WTC11 (cell line): ENCODE measurements around the gene HBZ. TPM values are rescaled to one million over a fixed set of nuclear protein-coding genes. Genes with fewer than 3 reads are reported as not detected.

Experiments
- ATAC-seq: fragments of 200-7000 bp; cut with Tn5 transposase; 2 replicates; pipeline ENCODE4 v1.10.0; 2021; ENCODE audit warnings: mild to moderate bottlenecking, moderate library complexity
- CTCF ChIA-PET: fragments of 300-600 bp; sonication (Branson Sonifier 250); formaldehyde crosslinking; loops from one replicate; lab custom pipeline; 2021; ENCODE audit warnings: antibody characterized with exemption; lab: Charles Lee
- POLR2A ChIA-PET: fragments of 350-600 bp; sonication (Branson Sonifier 250); formaldehyde crosslinking; loops from one replicate; lab custom pipeline; 2021; ENCODE audit warnings: antibody characterized with exemption; lab: Charles Lee
- DNase-seq: peaks from one replicate; pipeline ENCODE4 v3.0.0; 2021; ENCODE audit warnings: low spot score
- H3K27ac Mint-ChIP-seq: 2 replicates; pipeline ENCODE4 v1.8.0; 2021; ENCODE audit warnings: mixed read lengths
- H3K27me3 Mint-ChIP-seq: 2 replicates; pipeline ENCODE4 v1.8.0; 2021; ENCODE audit warnings: low read depth, mild to moderate bottlenecking, moderate library complexity, mixed read lengths
- H3K36me3 Mint-ChIP-seq: 2 replicates; pipeline ENCODE4 v1.8.0; 2021; ENCODE audit warnings: mixed read lengths
- H3K4me1 Mint-ChIP-seq: 2 replicates; pipeline ENCODE4 v1.8.0; 2022; ENCODE audit warnings: mixed read lengths
- H3K4me3 Mint-ChIP-seq: 2 replicates; pipeline ENCODE4 v1.8.0; 2021; ENCODE audit warnings: mild to moderate bottlenecking, moderate library complexity, mixed read lengths
- H3K9me3 Mint-ChIP-seq: 2 replicates; pipeline ENCODE4 v1.8.0; 2021; ENCODE audit warnings: mixed read lengths
- EMX1 ChIP-seq: fragments of 250-450 bp; sonication (Bioruptor Pico); IDR thresholded peaks from 2 replicates; pipeline ENCODE4 v1.8.0; 2021; ENCODE audit warnings: mild to moderate bottlenecking
- FOXJ3 ChIP-seq: sonication (generic); formaldehyde crosslinking; IDR thresholded peaks from 2 replicates; pipeline ENCODE4 v1.9.0; 2021; ENCODE audit warnings: missing genetic modification reagents, mild to moderate bottlenecking, borderline replicate concordance
- GRHL2 ChIP-seq: fragments of 250-450 bp; sonication (Bioruptor Pico); IDR thresholded peaks from 2 replicates; pipeline ENCODE4 v1.8.0; 2022; ENCODE audit warnings: mild to moderate bottlenecking, moderate library complexity; ENCODE audit not compliant: insufficient replicate concordance, severe bottlenecking
- GTF2I ChIP-seq: fragments of 250-450 bp; sonication (Bioruptor Pico); conservative IDR thresholded peaks from 2 replicates; pipeline ENCODE4 v1.4.0; 2021; ENCODE audit warnings: mild to moderate bottlenecking
- JAZF1 ChIP-seq: fragments of 250-450 bp; sonication (Bioruptor Pico); IDR thresholded peaks from 2 replicates; pipeline ENCODE4 v1.9.0; 2021; ENCODE audit warnings: moderate library complexity, mild to moderate bottlenecking, inconsistent platforms
- JUN ChIP-seq: sonication (generic); formaldehyde crosslinking; IDR thresholded peaks from 2 replicates; pipeline ENCODE4 v1.8.0; 2023; ENCODE audit warnings: mild to moderate bottlenecking, missing genetic modification reagents
- OVOL2 ChIP-seq: fragments of 250-450 bp; sonication (Bioruptor Pico); IDR thresholded peaks from 2 replicates; pipeline ENCODE4 v1.9.0; 2021; ENCODE audit warnings: mild to moderate bottlenecking, borderline replicate concordance
- PRRX2 ChIP-seq: fragments of 250-450 bp; sonication (Bioruptor Pico); IDR thresholded peaks from 2 replicates; pipeline ENCODE4 v1.8.0; 2021; ENCODE audit warnings: mild to moderate bottlenecking
- RELA ChIP-seq: sonication (generic); formaldehyde crosslinking; IDR thresholded peaks from 2 replicates; pipeline ENCODE4 v1.8.1; 2022; ENCODE audit warnings: missing genetic modification reagents, mild to moderate bottlenecking, borderline replicate concordance
- SP1 ChIP-seq: sonication (generic); formaldehyde crosslinking; conservative IDR thresholded peaks from 2 replicates; pipeline ENCODE4 v1.8.1; 2022; ENCODE audit warnings: missing genetic modification reagents
- TCF7 ChIP-seq: sonication (generic); formaldehyde crosslinking; IDR thresholded peaks from 2 replicates; pipeline ENCODE4 v1.8.0; 2022; ENCODE audit warnings: mild to moderate bottlenecking, low read depth, missing genetic modification reagents, moderate library complexity
- TP53 ChIP-seq: sonication (generic); formaldehyde crosslinking; IDR thresholded peaks from 2 replicates; pipeline ENCODE4 v1.8.1; 2023; ENCODE audit warnings: mild to moderate bottlenecking, missing genetic modification reagents
- USF2 ChIP-seq: sonication (generic); formaldehyde crosslinking; IDR thresholded peaks from 2 replicates; pipeline ENCODE4 v1.8.1; 2023; ENCODE audit warnings: mild to moderate bottlenecking, missing genetic modification reagents, moderate library complexity
- ZNF138 ChIP-seq: sonication (generic); formaldehyde crosslinking; conservative IDR thresholded peaks from 2 replicates; pipeline ENCODE4 v1.8.1; 2022; ENCODE audit warnings: mild to moderate bottlenecking, moderate library complexity, missing genetic modification reagents
- ZNF263 ChIP-seq: sonication (generic); formaldehyde crosslinking; IDR thresholded peaks from 2 replicates; pipeline ENCODE4 v1.8.1; 2022; ENCODE audit warnings: low read depth, mild to moderate bottlenecking, moderate library complexity, missing genetic modification reagents
- ZNF396 ChIP-seq: fragments of 250-450 bp; sonication (Bioruptor Pico); IDR thresholded peaks from 2 replicates; pipeline ENCODE4 v1.8.0; 2021; ENCODE audit warnings: mild to moderate bottlenecking, moderate library complexity, borderline replicate concordance
- ZNF416 ChIP-seq: fragments of 250-450 bp; sonication (Bioruptor Pico); IDR thresholded peaks from 2 replicates; pipeline ENCODE4 v1.9.0; 2021; ENCODE audit warnings: mild to moderate bottlenecking, inconsistent platforms
- total RNA-seq: library from RNA; stranded (reverse); gene quantifications from 3 replicates; pipeline ENCODE4 v1.2.3, GENCODE V29; 2021
- TF ChIP-seq, protein P1 (sequence below): sonication (generic); formaldehyde crosslinking; IDR thresholded peaks from 2 replicates; pipeline ENCODE4 v1.8.1; 2022; ENCODE audit warnings: low read depth, mild to moderate bottlenecking, moderate library complexity, missing genetic modification reagents, borderline replicate concordance
- TF ChIP-seq, protein P2 (sequence below): sonication (generic); formaldehyde crosslinking; IDR thresholded peaks from 2 replicates; pipeline ENCODE4 v1.8.1; 2022; ENCODE audit warnings: mild to moderate bottlenecking, missing genetic modification reagents, moderate library complexity, borderline replicate concordance
- TF ChIP-seq, protein P3 (sequence below): sonication (generic); formaldehyde crosslinking; IDR thresholded peaks from 2 replicates; pipeline ENCODE4 v1.8.0; 2022; ENCODE audit warnings: mild to moderate bottlenecking, missing genetic modification reagents
- TF ChIP-seq, protein P4 (sequence below): fragments of 250-450 bp; sonication (Bioruptor Pico); IDR thresholded peaks from 2 replicates; pipeline ENCODE4 v1.9.0; 2021; ENCODE audit warnings: mild to moderate bottlenecking, borderline replicate concordance

Gene HBZ
- total RNA-seq, 1 experiment from 2014 or later = 0.52 TPM

DNA sequence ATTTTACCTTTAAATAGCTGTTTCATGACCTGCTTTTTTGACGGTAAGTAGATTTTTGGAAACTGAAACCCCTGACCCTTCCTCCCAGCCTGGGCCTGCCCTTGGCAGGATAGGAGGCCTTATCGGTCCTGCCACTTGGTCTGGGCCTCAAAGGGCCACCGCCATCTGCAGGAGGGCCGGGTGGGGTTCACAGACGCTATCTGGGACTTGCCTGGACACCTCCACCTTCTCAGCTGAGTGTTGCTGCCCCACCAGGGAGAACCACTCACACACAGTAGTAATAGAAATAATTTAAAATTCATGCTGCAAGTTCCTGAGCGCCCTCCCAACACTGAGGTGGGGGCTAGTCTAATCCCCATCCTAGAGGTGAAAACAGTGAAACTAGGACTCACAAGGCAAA is 9.4 kb upstream of the HBZ start:
- no peak overlapping the region for H3K27ac Mint-ChIP-seq

GRCh38 chr16:143456-143855 is 9.0 kb upstream of the HBZ start:
- no peak for DNase-seq
- peaks cover 5% of the 10 kb centered on the region; the same call in 1 of the 2 replicates for H3K9me3 Mint-ChIP-seq
- TF ChIP-seq JAZF1 (CRISPR knock-in tag) (no peak), PRRX2 (CRISPR knock-in tag) (no peak), TCF7 (CRISPR knock-in tag) (no peak), USF2 (no peak), TP53 (CRISPR knock-in tag) (no peak), OVOL2 (CRISPR knock-in tag) (no peak), GRHL2 (CRISPR knock-in tag) (no peak), EMX1 (CRISPR knock-in tag) (no peak)
- TF ChIP-seq, all 79 proteins: peak for 0
- ChIA-PET CTCF (interaction anchor here (2.1 kb wide), 1 partner anchor 47 kb away, joined by 6 read pairs; no protein-coding TSS in a partner anchor), POLR2A (no interaction called here)
- Mint-ChIP-seq H3K27me3 (peaks cover 36% of the 10 kb centered on the region), H3K4me1 (no peaks in the 10 kb centered on the region), H3K27ac (no peak overlapping the region), H3K4me3 (no peak overlapping the region), H3K36me3 (no peaks in the 10 kb centered on the region)
- ATAC-seq = no peak

More for the DNA sequence above, 9.4 kb upstream of the HBZ start:
- DNase-seq (no peak), ATAC-seq (no peak)
- CTCF ChIA-PET = interaction anchor here (2.1 kb wide), 1 partner anchor 46 kb away, joined by 6 read pairs; no protein-coding TSS in a partner anchor
- Mint-ChIP-seq H3K27me3 (peaks cover 32% of the 10 kb centered on the region), H3K36me3 (no peaks in the 10 kb centered on the region), H3K4me3 (no peak overlapping the region), H3K4me1 (no peaks in the 10 kb centered on the region), H3K9me3 (peaks cover 5% of the 10 kb centered on the region; the same call in 1 of the 2 replicates)
- POLR2A ChIA-PET = no interaction called here
- TF ChIP-seq GTF2I (CRISPR knock-in tag) (no peak), ZNF416 (CRISPR knock-in tag) (no peak), FOXJ3 (no peak), ZNF263 (no peak), SP1 (no peak), RELA (CRISPR knock-in tag) (no peak)
- TF ChIP-seq, protein P1, sequence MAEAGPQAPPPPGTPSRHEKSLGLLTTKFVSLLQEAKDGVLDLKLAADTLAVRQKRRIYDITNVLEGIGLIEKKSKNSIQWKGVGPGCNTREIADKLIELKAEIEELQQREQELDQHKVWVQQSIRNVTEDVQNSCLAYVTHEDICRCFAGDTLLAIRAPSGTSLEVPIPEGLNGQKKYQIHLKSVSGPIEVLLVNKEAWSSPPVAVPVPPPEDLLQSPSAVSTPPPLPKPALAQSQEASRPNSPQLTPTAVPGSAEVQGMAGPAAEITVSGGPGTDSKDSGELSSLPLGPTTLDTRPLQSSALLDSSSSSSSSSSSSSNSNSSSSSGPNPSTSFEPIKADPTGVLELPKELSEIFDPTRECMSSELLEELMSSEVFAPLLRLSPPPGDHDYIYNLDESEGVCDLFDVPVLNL = no peak

DNA sequence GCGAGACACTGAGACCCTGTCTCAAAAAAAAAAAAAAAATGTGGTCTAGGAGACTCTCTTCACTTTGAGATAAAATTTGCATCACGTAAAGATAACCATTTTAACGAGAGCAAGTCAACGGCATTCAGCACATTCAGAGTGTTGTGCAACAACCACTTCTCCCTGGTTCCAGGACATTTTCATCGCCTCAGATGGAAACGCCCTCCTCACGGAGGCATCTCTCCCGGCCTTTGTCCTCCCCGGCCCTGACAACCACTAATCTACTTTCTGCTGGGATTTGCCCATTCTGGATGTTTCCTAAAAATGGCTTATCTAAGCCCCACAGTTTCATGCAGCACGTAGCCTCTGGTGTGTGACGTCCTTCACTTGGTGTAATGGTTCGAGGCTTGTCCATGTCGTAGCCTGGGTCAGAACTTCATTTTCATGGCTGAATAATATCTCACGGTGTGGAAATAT is 7.6 kb upstream of the HBZ start:
- no peak for ATAC-seq
- Mint-ChIP-seq H3K27ac (no peak overlapping the region), H3K27me3 (peaks cover 47% of the 10 kb centered on the region), H3K36me3 (no peaks in the 10 kb centered on the region), H3K9me3 (peaks cover 5% of the 10 kb centered on the region; the same call in 1 of the 2 replicates), H3K4me3 (no peak overlapping the region), H3K4me1 (no peaks in the 10 kb centered on the region)
- ChIA-PET CTCF (interaction anchor here (0.6 kb wide), 1 partner anchor 13 kb away, joined by 3 read pairs; no protein-coding TSS in a partner anchor), POLR2A (no interaction called here)
- TF ChIP-seq ZNF138 (CRISPR knock-in tag) (no peak), SP1 (no peak)
- TF ChIP-seq, protein P2, sequence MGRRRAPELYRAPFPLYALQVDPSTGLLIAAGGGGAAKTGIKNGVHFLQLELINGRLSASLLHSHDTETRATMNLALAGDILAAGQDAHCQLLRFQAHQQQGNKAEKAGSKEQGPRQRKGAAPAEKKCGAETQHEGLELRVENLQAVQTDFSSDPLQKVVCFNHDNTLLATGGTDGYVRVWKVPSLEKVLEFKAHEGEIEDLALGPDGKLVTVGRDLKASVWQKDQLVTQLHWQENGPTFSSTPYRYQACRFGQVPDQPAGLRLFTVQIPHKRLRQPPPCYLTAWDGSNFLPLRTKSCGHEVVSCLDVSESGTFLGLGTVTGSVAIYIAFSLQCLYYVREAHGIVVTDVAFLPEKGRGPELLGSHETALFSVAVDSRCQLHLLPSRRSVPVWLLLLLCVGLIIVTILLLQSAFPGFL (CRISPR knock-in tag) = no peak
- no peak for DNase-seq

- ChIA-PET CTCF (no interaction called here), POLR2A (no interaction called here)
- H3K36me3 Mint-ChIP-seq = no peaks in the 10 kb centered on the region
- TF ChIP-seq ZNF396 (no peak), JUN (CRISPR knock-in tag) (no peak)
- TF ChIP-seq, protein P3, sequence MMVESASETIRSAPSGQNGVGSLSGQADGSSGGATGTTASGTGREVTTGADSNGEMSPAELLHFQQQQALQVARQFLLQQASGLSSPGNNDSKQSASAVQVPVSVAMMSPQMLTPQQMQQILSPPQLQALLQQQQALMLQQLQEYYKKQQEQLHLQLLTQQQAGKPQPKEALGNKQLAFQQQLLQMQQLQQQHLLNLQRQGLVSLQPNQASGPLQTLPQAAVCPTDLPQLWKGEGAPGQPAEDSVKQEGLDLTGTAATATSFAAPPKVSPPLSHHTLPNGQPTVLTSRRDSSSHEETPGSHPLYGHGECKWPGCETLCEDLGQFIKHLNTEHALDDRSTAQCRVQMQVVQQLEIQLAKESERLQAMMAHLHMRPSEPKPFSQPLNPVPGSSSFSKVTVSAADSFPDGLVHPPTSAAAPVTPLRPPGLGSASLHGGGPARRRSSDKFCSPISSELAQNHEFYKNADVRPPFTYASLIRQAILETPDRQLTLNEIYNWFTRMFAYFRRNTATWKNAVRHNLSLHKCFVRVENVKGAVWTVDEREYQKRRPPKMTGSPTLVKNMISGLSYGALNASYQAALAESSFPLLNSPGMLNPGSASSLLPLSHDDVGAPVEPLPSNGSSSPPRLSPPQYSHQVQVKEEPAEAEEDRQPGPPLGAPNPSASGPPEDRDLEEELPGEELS = no peak
- TF ChIP-seq, protein P4, sequence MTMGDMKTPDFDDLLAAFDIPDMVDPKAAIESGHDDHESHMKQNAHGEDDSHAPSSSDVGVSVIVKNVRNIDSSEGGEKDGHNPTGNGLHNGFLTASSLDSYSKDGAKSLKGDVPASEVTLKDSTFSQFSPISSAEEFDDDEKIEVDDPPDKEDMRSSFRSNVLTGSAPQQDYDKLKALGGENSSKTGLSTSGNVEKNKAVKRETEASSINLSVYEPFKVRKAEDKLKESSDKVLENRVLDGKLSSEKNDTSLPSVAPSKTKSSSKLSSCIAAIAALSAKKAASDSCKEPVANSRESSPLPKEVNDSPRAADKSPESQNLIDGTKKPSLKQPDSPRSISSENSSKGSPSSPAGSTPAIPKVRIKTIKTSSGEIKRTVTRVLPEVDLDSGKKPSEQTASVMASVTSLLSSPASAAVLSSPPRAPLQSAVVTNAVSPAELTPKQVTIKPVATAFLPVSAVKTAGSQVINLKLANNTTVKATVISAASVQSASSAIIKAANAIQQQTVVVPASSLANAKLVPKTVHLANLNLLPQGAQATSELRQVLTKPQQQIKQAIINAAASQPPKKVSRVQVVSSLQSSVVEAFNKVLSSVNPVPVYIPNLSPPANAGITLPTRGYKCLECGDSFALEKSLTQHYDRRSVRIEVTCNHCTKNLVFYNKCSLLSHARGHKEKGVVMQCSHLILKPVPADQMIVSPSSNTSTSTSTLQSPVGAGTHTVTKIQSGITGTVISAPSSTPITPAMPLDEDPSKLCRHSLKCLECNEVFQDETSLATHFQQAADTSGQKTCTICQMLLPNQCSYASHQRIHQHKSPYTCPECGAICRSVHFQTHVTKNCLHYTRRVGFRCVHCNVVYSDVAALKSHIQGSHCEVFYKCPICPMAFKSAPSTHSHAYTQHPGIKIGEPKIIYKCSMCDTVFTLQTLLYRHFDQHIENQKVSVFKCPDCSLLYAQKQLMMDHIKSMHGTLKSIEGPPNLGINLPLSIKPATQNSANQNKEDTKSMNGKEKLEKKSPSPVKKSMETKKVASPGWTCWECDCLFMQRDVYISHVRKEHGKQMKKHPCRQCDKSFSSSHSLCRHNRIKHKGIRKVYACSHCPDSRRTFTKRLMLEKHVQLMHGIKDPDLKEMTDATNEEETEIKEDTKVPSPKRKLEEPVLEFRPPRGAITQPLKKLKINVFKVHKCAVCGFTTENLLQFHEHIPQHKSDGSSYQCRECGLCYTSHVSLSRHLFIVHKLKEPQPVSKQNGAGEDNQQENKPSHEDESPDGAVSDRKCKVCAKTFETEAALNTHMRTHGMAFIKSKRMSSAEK (CRISPR knock-in tag) = no peak
Observed at GRCh38 chr16:146646-147045, 5.8 kb upstream of the HBZ start.

More at GRCh38 chr16:146646-147045, 5.8 kb upstream of the HBZ start:
- DNase-seq (no peak), ATAC-seq (no peak)
- peaks cover 55% of the 10 kb centered on the region for H3K27me3 Mint-ChIP-seq
- no peak overlapping the region for H3K4me3 Mint-ChIP-seq
- no peak overlapping the region for H3K27ac Mint-ChIP-seq
- no peaks in the 10 kb centered on the region for H3K4me1 Mint-ChIP-seq
- no peaks in the 10 kb centered on the region for H3K9me3 Mint-ChIP-seq
